Fibroblast of lung (primary cell): Measurements from ENCODE around the gene NR2C1.

Experiments used
- EZH2 ChIP-seq: IDR thresholded peaks from 2 replicates; pipeline ENCODE4 v1.5.1; 2012; ENCODE audit warnings: low read length, control low read depth, mild to moderate bottlenecking; ENCODE audit errors: missing control alignments
- TF ChIP-seq, protein P1 (sequence below), 2 donors: IDR thresholded peaks in 1 of 2; conservative IDR thresholded peaks in 1 of 2; 1 replicate in 1 of 2; 2 replicates in 1 of 2; pipeline ENCODE4 v1.5.1; 2011 to 2012; ENCODE audit warnings: low read length in 2 of 2, control low read depth in 1 of 2, inconsistent platforms in 1 of 2, low read depth in 1 of 2, mild to moderate bottlenecking in 1 of 2

- TF ChIP-seq, protein P1, sequence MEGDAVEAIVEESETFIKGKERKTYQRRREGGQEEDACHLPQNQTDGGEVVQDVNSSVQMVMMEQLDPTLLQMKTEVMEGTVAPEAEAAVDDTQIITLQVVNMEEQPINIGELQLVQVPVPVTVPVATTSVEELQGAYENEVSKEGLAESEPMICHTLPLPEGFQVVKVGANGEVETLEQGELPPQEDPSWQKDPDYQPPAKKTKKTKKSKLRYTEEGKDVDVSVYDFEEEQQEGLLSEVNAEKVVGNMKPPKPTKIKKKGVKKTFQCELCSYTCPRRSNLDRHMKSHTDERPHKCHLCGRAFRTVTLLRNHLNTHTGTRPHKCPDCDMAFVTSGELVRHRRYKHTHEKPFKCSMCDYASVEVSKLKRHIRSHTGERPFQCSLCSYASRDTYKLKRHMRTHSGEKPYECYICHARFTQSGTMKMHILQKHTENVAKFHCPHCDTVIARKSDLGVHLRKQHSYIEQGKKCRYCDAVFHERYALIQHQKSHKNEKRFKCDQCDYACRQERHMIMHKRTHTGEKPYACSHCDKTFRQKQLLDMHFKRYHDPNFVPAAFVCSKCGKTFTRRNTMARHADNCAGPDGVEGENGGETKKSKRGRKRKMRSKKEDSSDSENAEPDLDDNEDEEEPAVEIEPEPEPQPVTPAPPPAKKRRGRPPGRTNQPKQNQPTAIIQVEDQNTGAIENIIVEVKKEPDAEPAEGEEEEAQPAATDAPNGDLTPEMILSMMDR (conservative IDR thresholded peaks at IDR 0.05 in 1 of 2, IDR thresholded peaks at IDR 0.05 in 1 of 2; ENCODE audit: low read depth in 1 of 2, low read length in 2 of 2) = no peak
- TF ChIP-seq EZH2 = no peak
Observed at GRCh38 chr12:95006206-95006605, 67.2 kb downstream of the NR2C1 start.
